Suprapubic skin (tissue), 4 donors: ENCODE results near the gene CAPG. TPM values are rescaled to one million over a fixed set of nuclear protein-coding genes. Genes with fewer than 3 reads are reported as not detected.

Source experiments
- DNase-seq, 2 donors: peaks; one replicate each; pipeline ENCODE4 v3.0.0-alpha.2; 2019; ENCODE audit warnings: low spot score in 2 of 2
- H3K27ac ChIP-seq: fragments of 200-600 bp; sonication (generic); one replicate; pipeline ENCODE4 v1.5.1; 2019
- H3K27me3 ChIP-seq: fragments of 200-600 bp; sonication (generic); one replicate; pipeline ENCODE4 v1.5.1; 2019
- H3K36me3 ChIP-seq: fragments of 200-600 bp; sonication (generic); one replicate; pipeline ENCODE4 v1.5.1; 2019
- H3K4me1 ChIP-seq: fragments of 200-600 bp; sonication (generic); one replicate; pipeline ENCODE4 v1.5.1; 2019
- H3K4me3 ChIP-seq: fragments of 200-600 bp; sonication (generic); one replicate; pipeline ENCODE4 v1.5.1; 2019; ENCODE audit warnings: mild to moderate bottlenecking
- H3K9me3 ChIP-seq: fragments of 200-600 bp; sonication (generic); one replicate; pipeline ENCODE4 v1.5.1; 2019
- CTCF ChIP-seq, 2 donors: fragments of 200-600 bp in 1 of 2; fragments of 450-650 bp in 1 of 2; sonication (generic) in 1 of 2; IDR thresholded peaks; one replicate each; pipeline ENCODE4 v1.5.1; 2016 to 2019; ENCODE audit warnings: antibody characterized with exemption in 2 of 2, mild to moderate bottlenecking in 1 of 2, moderate library complexity in 1 of 2
- EP300 ChIP-seq: sonication (generic); formaldehyde crosslinking; IDR thresholded peaks from one replicate; pipeline ENCODE4 v1.6.1; 2017; ENCODE audit warnings: antibody characterized with exemption
- POLR2A ChIP-seq, 2 donors: fragments of 450-650 bp; IDR thresholded peaks; one replicate each; pipeline ENCODE4 v1.6.1; 2017; ENCODE audit warnings: antibody characterized with exemption in 2 of 2, mild to moderate bottlenecking in 2 of 2, moderate library complexity in 2 of 2
- POLR2AphosphoS5 ChIP-seq, 3 donors: sonication (generic); formaldehyde crosslinking; IDR thresholded peaks; one replicate each; pipeline ENCODE4 v1.6.1; 2017; ENCODE audit warnings: antibody characterized with exemption in 3 of 3
- WGBS: methylation state at CpG from one replicate; pipeline ENCODE4 v1.1.5; 2018; 5-methylcytosine and 5-hydroxymethylcytosine counted together
- total RNA-seq, 4 donors: library from RNA; depleted of rRNA; stranded (reverse); fragments of >200 nt; gene quantifications; one replicate each; pipeline ENCODE4 v1.1.0, GENCODE V29; 2016

The CAPG gene
- total RNA-seq, 4 donors from 2014 or later, result 139 to 212 (median 172) TPM

GRCh38 chr2:85355073-85355410 lies 55.1 kb downstream of the CAPG start:
- Histone ChIP-seq H3K9me3 (no peaks in the 10 kb centered on the region), H3K36me3 (peaks cover 40% of the 10 kb centered on the region), H3K27ac (peak overlapping the region; percentile 90), H3K4me1 (peaks cover 45% of the 10 kb centered on the region), H3K4me3 (peak overlapping the region; percentile 60), H3K27me3 (no peaks in the 10 kb centered on the region)
- no peak for TF ChIP-seq POLR2A (IDR thresholded peaks at IDR 0.05)
- WGBS, result 12% methylated on average over 9 of the region's 10 CpGs
- no peak for DNase-seq

GRCh38 chr2:85354286-85355072 lies 55.7 kb downstream of the CAPG start, which contains the start of the genes ELMOD3 and RETSAT:
ELMOD3 (plus strand) TSS chr2:85354769; CDS start chr2:85357199, 2,430 bp downstream.
RETSAT (minus strand) TSS chr2:85354528; CDS start chr2:85354507, 21 bp downstream.
- peak; percentile 98 to 99 for DNase-seq
- 0% methylated on average over 38 of the region's 42 CpGs for WGBS
- H3K4me1 ChIP-seq, result peaks cover 45% of the 10 kb centered on the region
- H3K4me3 ChIP-seq, result peak within 1 kb of the TSS; percentile 60
- TF ChIP-seq POLR2A (IDR thresholded peaks at IDR 0.05) (peak in 1 of 2 donors; percentile 90), POLR2AphosphoS5 (IDR thresholded peaks at IDR 0.05) (peak; percentile 9 to 97 (median 95)), EP300 (no peak)
- H3K27ac ChIP-seq, result peak within 1 kb of the TSS; percentile 90
- H3K9me3 ChIP-seq, result no peaks in the 10 kb centered on the region
- peaks cover 40% of the 10 kb centered on the region for H3K36me3 ChIP-seq
- no peaks in the 10 kb centered on the region for H3K27me3 ChIP-seq

- DNase-seq, result peak in 1 of 2 donors; percentile 80
- Histone ChIP-seq H3K27me3 (no peaks in the 10 kb centered on the region), H3K4me3 (peak overlapping the region; percentile 60), H3K27ac (peak overlapping the region; percentile 90), H3K9me3 (no peaks in the 10 kb centered on the region), H3K4me1 (peaks cover 45% of the 10 kb centered on the region), H3K36me3 (peaks cover 43% of the 10 kb centered on the region)
- WGBS, result 6% methylated on average over 14 of the region's 16 CpGs
- TF ChIP-seq CTCF (IDR thresholded peaks at IDR 0.05), result no peak
- no peak for TF ChIP-seq POLR2A (IDR thresholded peaks at IDR 0.05)
- no peak for TF ChIP-seq POLR2AphosphoS5 (IDR thresholded peaks at IDR 0.05)
- TF ChIP-seq EP300, result no peak
Measured at GRCh38 chr2:85353876-85354285, 56.3 kb downstream of the CAPG start.

GRCh38 chr2:85347599-85347998 lies 62.6 kb downstream of the CAPG start:
- 93% methylated on average over 3 of the region's 3 CpGs for WGBS
- H3K27me3 ChIP-seq, result no peaks in the 10 kb centered on the region
- peaks cover 90% of the 10 kb centered on the region for H3K36me3 ChIP-seq
- TF ChIP-seq POLR2A (IDR thresholded peaks at IDR 0.05) (no peak), CTCF (IDR thresholded peaks at IDR 0.05) (no peak), POLR2AphosphoS5 (IDR thresholded peaks at IDR 0.05) (no peak), EP300 (no peak)
- peaks cover 9% of the 10 kb centered on the region for H3K4me1 ChIP-seq
- DNase-seq, result no peak
- no peak overlapping the region for H3K4me3 ChIP-seq
- H3K27ac ChIP-seq, result no peak overlapping the region
- no peaks in the 10 kb centered on the region for H3K9me3 ChIP-seq

Other genes with a start within 250 kb of the CAPG start
- 100 to 1,000 TPM in 1 of 4 donors, 10 to 100 TPM in 3; 62.5 to 118 (median 72.0) TPM for gene TGOLN2, start 82.4 kb downstream of the CAPG start, total RNA-seq
- 100 to 1,000 TPM in 3 of 4 donors, 10 to 100 TPM in 1; 92.4 to 126 (median 117) TPM for gene RETSAT, start 55.8 kb downstream of the CAPG start, total RNA-seq
- 10 to 100 TPM; 24.4 to 41.8 (median 30.0) TPM for gene ELMOD3, start 55.6 kb downstream of the CAPG start, total RNA-seq
- not detected for gene SH2D6, start 8.3 kb upstream of the CAPG start, total RNA-seq
- 100 to 1,000 TPM; 153 to 234 (median 167) TPM for gene MAT2A, start 128.8 kb upstream of the CAPG start, total RNA-seq
- 10 to 100 TPM; 23.2 to 38.9 (median 27.7) TPM for gene GGCX, start 151.1 kb upstream of the CAPG start, total RNA-seq
- gene VAMP8, start 167.2 kb upstream of the CAPG start, total RNA-seq, result 100 to 1,000 TPM in 1 of 4 donors, 10 to 100 TPM in 3; 85.5 to 123 (median 96.0) TPM
- 10 to 100 TPM in 2 of 4 donors, 1 to 10 TPM in 2; 7.9 to 24.1 (median 14.0) TPM for gene VAMP5, start 174.1 kb upstream of the CAPG start, total RNA-seq
- gene RNF181, start 185.4 kb upstream of the CAPG start, total RNA-seq, result 100 to 1,000 TPM in 3 of 4 donors, 10 to 100 TPM in 1; 89.9 to 127 (median 110) TPM
- gene TMEM150A, start 192.3 kb upstream of the CAPG start, total RNA-seq, result 10 to 100 TPM; 13.1 to 15.0 (median 14.1) TPM
- 10 to 100 TPM; 15.8 to 28.1 (median 18.3) TPM for gene C2orf68, start 201.7 kb upstream of the CAPG start, total RNA-seq
- gene USP39, start 205.8 kb upstream of the CAPG start, total RNA-seq, result 10 to 100 TPM; 38.2 to 44.0 (median 40.4) TPM